ENCODE results near the gene KLHDC8B.

DNA sequence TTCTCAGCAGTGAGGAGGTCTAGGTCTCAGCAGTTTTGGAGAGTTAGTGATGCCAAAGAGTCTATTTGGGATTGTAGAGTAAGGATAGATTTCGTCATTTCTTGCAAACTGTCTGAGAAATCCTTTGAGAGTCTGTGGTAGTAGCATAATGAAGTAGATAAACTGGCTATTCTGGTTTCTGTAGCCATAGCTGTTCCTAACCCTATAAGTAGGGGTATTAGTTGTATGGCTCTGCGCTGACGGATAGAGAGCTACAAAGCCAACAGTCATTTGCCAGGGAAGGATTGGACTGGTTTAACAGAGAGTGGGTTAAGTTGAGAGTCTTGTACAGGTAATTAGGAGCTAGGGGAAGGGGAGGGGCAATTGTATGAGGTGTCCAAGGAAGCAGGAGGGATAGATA, 50.6 kb downstream of the KLHDC8B start:
- TF ChIP-seq, protein P1, sequence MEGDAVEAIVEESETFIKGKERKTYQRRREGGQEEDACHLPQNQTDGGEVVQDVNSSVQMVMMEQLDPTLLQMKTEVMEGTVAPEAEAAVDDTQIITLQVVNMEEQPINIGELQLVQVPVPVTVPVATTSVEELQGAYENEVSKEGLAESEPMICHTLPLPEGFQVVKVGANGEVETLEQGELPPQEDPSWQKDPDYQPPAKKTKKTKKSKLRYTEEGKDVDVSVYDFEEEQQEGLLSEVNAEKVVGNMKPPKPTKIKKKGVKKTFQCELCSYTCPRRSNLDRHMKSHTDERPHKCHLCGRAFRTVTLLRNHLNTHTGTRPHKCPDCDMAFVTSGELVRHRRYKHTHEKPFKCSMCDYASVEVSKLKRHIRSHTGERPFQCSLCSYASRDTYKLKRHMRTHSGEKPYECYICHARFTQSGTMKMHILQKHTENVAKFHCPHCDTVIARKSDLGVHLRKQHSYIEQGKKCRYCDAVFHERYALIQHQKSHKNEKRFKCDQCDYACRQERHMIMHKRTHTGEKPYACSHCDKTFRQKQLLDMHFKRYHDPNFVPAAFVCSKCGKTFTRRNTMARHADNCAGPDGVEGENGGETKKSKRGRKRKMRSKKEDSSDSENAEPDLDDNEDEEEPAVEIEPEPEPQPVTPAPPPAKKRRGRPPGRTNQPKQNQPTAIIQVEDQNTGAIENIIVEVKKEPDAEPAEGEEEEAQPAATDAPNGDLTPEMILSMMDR (IDR thresholded peaks at IDR 0.05) = no peak
- TF ChIP-seq POLR2AphosphoS5 (IDR thresholded peaks at IDR 0.05) (no peak), POLR2A (IDR thresholded peaks at IDR 0.05) (no peak), EP300 (IDR thresholded peaks at IDR 0.05) (no peak)
